H9 (cell line): ENCODE data around the gene NOS1AP. TPM values are rescaled to one million over a fixed set of nuclear protein-coding genes. Genes with fewer than 3 reads are reported as not detected.

Source experiments
- DNase-seq: peaks from one replicate; pipeline ENCODE4 v3.0.0-alpha.2; 2017
- H2AFZ ChIP-seq: one replicate; pipeline ENCODE4 v1.6.1; 2013; ENCODE audit warnings: mild to moderate bottlenecking, low read length, control low read depth, moderate library complexity
- H2AK5ac ChIP-seq: 2 replicates; pipeline ENCODE4 v1.6.1; 2013; ENCODE audit warnings: low read length, control low read depth, mixed read lengths; ENCODE audit not compliant: insufficient read length
- H2BK120ac ChIP-seq: one replicate; pipeline ENCODE4 v1.6.1; 2013; ENCODE audit warnings: low read depth, mild to moderate bottlenecking, low read length, control low read depth, inconsistent platforms; ENCODE audit not compliant: poor library complexity, severe bottlenecking
- H2BK12ac ChIP-seq: 2 replicates; pipeline ENCODE4 v1.6.1; 2013; ENCODE audit warnings: low read length, control low read depth, mixed read lengths, low read depth; ENCODE audit not compliant: insufficient read length
- H2BK15ac ChIP-seq: 2 replicates; pipeline ENCODE4 v1.6.1; 2013; ENCODE audit warnings: low read depth, low read length, control low read depth
- H2BK20ac ChIP-seq: one replicate; pipeline ENCODE4 v1.6.1; 2013; ENCODE audit warnings: low read depth, mild to moderate bottlenecking, low read length, control low read depth, inconsistent platforms; ENCODE audit not compliant: poor library complexity, severe bottlenecking
- H2BK5ac ChIP-seq: 2 replicates; pipeline ENCODE4 v1.6.1; 2013; ENCODE audit warnings: low read length, control low read depth, mixed read lengths; ENCODE audit not compliant: insufficient read length
- H3K14ac ChIP-seq: 2 replicates; pipeline ENCODE4 v1.6.1; 2013; ENCODE audit warnings: low read length, control low read depth; ENCODE audit not compliant: insufficient read depth
- H3K18ac ChIP-seq: 2 replicates; pipeline ENCODE4 v1.6.1; 2013; ENCODE audit warnings: low read depth, mild to moderate bottlenecking, mixed read lengths, low read length, control low read depth; ENCODE audit not compliant: insufficient read length
- H3K23ac ChIP-seq: 2 replicates; pipeline ENCODE4 v1.6.1; 2013; ENCODE audit warnings: low read length, control low read depth, mixed read lengths, low read depth; ENCODE audit not compliant: insufficient read length
- H3K23me2 ChIP-seq: 2 replicates; pipeline ENCODE4 v1.6.1; 2013; ENCODE audit warnings: low read depth, mild to moderate bottlenecking, mixed read lengths, low read length, control low read depth; ENCODE audit not compliant: insufficient read length, poor library complexity, severe bottlenecking
- H3K27ac ChIP-seq: 2 replicates; pipeline ENCODE4 v1.5.1; 2013; ENCODE audit warnings: low read length, control low read depth, mixed read lengths, low read depth; ENCODE audit not compliant: insufficient read length
- H3K27me3 ChIP-seq: 2 replicates; pipeline ENCODE4 v1.6.1; 2013; ENCODE audit warnings: low read length, control low read depth, inconsistent platforms; ENCODE audit not compliant: insufficient read depth
- H3K4ac ChIP-seq: 2 replicates; pipeline ENCODE4 v1.6.1; 2013; ENCODE audit warnings: low read depth, mild to moderate bottlenecking, control low read depth, inconsistent platforms, low read length, moderate library complexity
- H3K4me1 ChIP-seq: 2 replicates; pipeline ENCODE4 v1.6.1; 2013; ENCODE audit warnings: low read length, control low read depth, inconsistent platforms; ENCODE audit not compliant: insufficient read depth
- H3K4me2 ChIP-seq: 2 replicates; pipeline ENCODE4 v1.6.1; 2013; ENCODE audit warnings: low read length, control low read depth, mixed read lengths; ENCODE audit not compliant: insufficient read length, insufficient read depth
- H3K56ac ChIP-seq: 2 replicates; pipeline ENCODE4 v1.6.1; 2013; ENCODE audit warnings: low read depth, mild to moderate bottlenecking, mixed read lengths, low read length, control low read depth; ENCODE audit not compliant: insufficient read length
- H3K79me1 ChIP-seq: 2 replicates; pipeline ENCODE4 v1.6.1; 2013; ENCODE audit warnings: low read depth, mild to moderate bottlenecking, moderate library complexity, low read length, control low read depth, inconsistent platforms; ENCODE audit not compliant: insufficient read depth, poor library complexity, severe bottlenecking
- H3K79me2 ChIP-seq: 2 replicates; pipeline ENCODE4 v1.6.1; 2013; ENCODE audit warnings: low read length, control low read depth, inconsistent platforms; ENCODE audit not compliant: insufficient read depth
- H3K9ac ChIP-seq: 2 replicates; pipeline ENCODE4 v1.6.1; 2013; ENCODE audit warnings: low read length, control low read depth, mixed read lengths; ENCODE audit not compliant: insufficient read length; ENCODE audit errors: extremely low read depth
- H3K9me3 ChIP-seq: one replicate; pipeline ENCODE4 v1.6.1; 2013; ENCODE audit warnings: low read depth, low read length, inconsistent platforms; ENCODE audit not compliant: control insufficient read depth
- H3T11ph ChIP-seq: one replicate; pipeline ENCODE4 v1.6.1; 2013; ENCODE audit warnings: mild to moderate bottlenecking, low read length, control low read depth, inconsistent platforms
- H4K20me1 ChIP-seq: one replicate; pipeline ENCODE4 v1.6.1; 2013; ENCODE audit not compliant: control insufficient read depth, insufficient read length, insufficient read depth
- H4K5ac ChIP-seq: 2 replicates; pipeline ENCODE4 v1.6.1; 2013; ENCODE audit warnings: low read depth, mild to moderate bottlenecking, mixed read lengths, low read length, control low read depth; ENCODE audit not compliant: insufficient read length
- H4K8ac ChIP-seq: replicated peaks from 2 replicates; pipeline ENCODE4 v1.6.1; 2013; ENCODE audit warnings: low read length, control low read depth, mixed read lengths, low read depth; ENCODE audit not compliant: insufficient read length
- H4K91ac ChIP-seq: 2 replicates; pipeline ENCODE4 v1.6.1; 2013; ENCODE audit warnings: low read depth, mild to moderate bottlenecking, moderate library complexity, mixed read lengths, low read length, control low read depth; ENCODE audit not compliant: insufficient read length
- H3K27ac Mint-ChIP-seq, 3 experiments: 2 replicates in 2 of 3; 3 replicates in 1 of 3; pipeline ENCODE4 v1.8.0; 2020 to 2021; ENCODE audit warnings: mixed read lengths in 3 of 3, mild to moderate bottlenecking in 1 of 3, moderate library complexity in 1 of 3
- H3K27me3 Mint-ChIP-seq: 2 replicates; pipeline ENCODE4 v1.8.0; 2021; ENCODE audit warnings: low read depth, mild to moderate bottlenecking, moderate library complexity, mixed read lengths
- H3K36me3 Mint-ChIP-seq, 3 experiments: 2 replicates in 2 of 3; 3 replicates in 1 of 3; pipeline ENCODE4 v1.8.0; 2020 to 2021; ENCODE audit warnings: low read depth in 3 of 3, mixed read lengths in 3 of 3; ENCODE audit not compliant: insufficient read depth in 1 of 3
- H3K4me1 Mint-ChIP-seq, 2 experiments: 2 replicates each; pipeline ENCODE4 v1.8.0; 2020; ENCODE audit warnings: mixed read lengths in 2 of 2
- H3K4me3 Mint-ChIP-seq, 2 experiments: 2 replicates in 1 of 2; 3 replicates in 1 of 2; pipeline ENCODE4 v1.8.0; 2020 to 2021; ENCODE audit warnings: mild to moderate bottlenecking in 2 of 2, mixed read lengths in 2 of 2, moderate library complexity in 1 of 2
- H3K9me3 Mint-ChIP-seq, 2 experiments: 2 replicates in 1 of 2; 3 replicates in 1 of 2; pipeline ENCODE4 v1.8.0; 2020; ENCODE audit warnings: mild to moderate bottlenecking in 2 of 2, mixed read lengths in 2 of 2, moderate library complexity in 1 of 2
- CTCF ChIP-seq: fragments of 200-600 bp; sonication (generic); conservative IDR thresholded peaks from 3 replicates; pipeline ENCODE4 v1.8.0; 2021; ENCODE audit warnings: antibody characterized with exemption, mild to moderate bottlenecking
- WGBS: extraction: QIAGEN DNeasy Blood & Tissue Kit; methylation state at CpG from one replicate; pipeline ENCODE4 v1.1.7; 2013; ENCODE audit warnings: missing lambda C conversion rate, low lambda C conversion rate, mixed read lengths; ENCODE audit not compliant: insufficient read length; ENCODE audit errors: extremely low coverage; 5-methylcytosine and 5-hydroxymethylcytosine counted together
- total RNA-seq: library from RNA; stranded (reverse); gene quantifications from 2 replicates; pipeline ENCODE4 v1.2.1, GENCODE V29; 2021

Gene NOS1AP
- total RNA-seq, 1 experiment from 2014 or later: 8.4 TPM

GRCh38 chr1:162026881-162027280 is 42.6 kb upstream of the NOS1AP start:
- Histone ChIP-seq H3T11ph (no peak overlapping the region), H2AFZ (no peak overlapping the region), H3K27me3 (peaks cover 11% of the 10 kb centered on the region; the same call in 1 of the 2 replicates), H3K9me3 (no peaks in the 10 kb centered on the region), H3K23me2 (peaks cover 12% of the 10 kb centered on the region), H3K4ac (no peak overlapping the region), H3K79me1 (no peaks in the 10 kb centered on the region), H2BK120ac (no peak overlapping the region), H3K56ac (no peak overlapping the region), H2AK5ac (no peak overlapping the region), H4K5ac (no peak overlapping the region), H3K14ac (no peak overlapping the region), H4K20me1 (no peaks in the 10 kb centered on the region), H3K18ac (no peak overlapping the region), H3K4me2 (no peak overlapping the region), H2BK5ac (no peak overlapping the region), H3K27ac (no peak overlapping the region), H2BK20ac (no peak overlapping the region), H2BK12ac (no peak overlapping the region), H3K79me2 (no peaks in the 10 kb centered on the region), H4K8ac (no peak overlapping the region), H3K9ac (no peak overlapping the region), H4K91ac (no peak overlapping the region), H3K23ac (no peak overlapping the region), H2BK15ac (no peak overlapping the region), H3K4me1 (no peaks in the 10 kb centered on the region; the same call in 1 of the 2 replicates)
- Mint-ChIP-seq H3K36me3 (no peaks in the 10 kb centered on the region; a peak in 1 of 7 replicates), H3K27me3 (peaks cover 70% of the 10 kb centered on the region), H3K4me1 (peaks cover 13 to 16% of the 10 kb centered on the region in 2 experiments), H3K4me3 (no peak overlapping the region), H3K27ac (no peak overlapping the region), H3K9me3 (no peaks in the 10 kb centered on the region; a peak in 1 of 5 replicates)
- no peak for TF ChIP-seq CTCF
- no peak for DNase-seq
- WGBS: no CpG with 5 or more reads among the region's 2 CpGs
